ENCODE results near the gene CUBN.

Gene CUBN

DNA sequence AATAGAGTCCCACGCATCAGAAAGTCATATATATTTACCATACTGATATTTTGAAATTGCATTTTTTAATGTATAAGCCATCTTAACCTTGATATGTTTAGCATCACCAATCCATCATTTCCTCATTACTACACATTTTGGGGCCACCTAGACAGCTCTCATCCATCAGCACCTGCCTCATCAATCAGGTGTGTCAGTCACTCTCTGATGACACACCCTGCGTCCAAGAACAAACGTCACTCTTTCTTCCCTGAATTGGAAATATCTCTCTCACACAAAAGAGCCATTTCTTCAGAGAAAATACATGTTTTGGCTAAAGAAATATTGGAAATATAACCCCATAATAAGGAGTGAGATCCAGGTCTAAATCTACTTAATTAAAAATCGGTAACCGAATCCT, 273.5 kb downstream of the CUBN start:
- TF ChIP-seq, protein P1, sequence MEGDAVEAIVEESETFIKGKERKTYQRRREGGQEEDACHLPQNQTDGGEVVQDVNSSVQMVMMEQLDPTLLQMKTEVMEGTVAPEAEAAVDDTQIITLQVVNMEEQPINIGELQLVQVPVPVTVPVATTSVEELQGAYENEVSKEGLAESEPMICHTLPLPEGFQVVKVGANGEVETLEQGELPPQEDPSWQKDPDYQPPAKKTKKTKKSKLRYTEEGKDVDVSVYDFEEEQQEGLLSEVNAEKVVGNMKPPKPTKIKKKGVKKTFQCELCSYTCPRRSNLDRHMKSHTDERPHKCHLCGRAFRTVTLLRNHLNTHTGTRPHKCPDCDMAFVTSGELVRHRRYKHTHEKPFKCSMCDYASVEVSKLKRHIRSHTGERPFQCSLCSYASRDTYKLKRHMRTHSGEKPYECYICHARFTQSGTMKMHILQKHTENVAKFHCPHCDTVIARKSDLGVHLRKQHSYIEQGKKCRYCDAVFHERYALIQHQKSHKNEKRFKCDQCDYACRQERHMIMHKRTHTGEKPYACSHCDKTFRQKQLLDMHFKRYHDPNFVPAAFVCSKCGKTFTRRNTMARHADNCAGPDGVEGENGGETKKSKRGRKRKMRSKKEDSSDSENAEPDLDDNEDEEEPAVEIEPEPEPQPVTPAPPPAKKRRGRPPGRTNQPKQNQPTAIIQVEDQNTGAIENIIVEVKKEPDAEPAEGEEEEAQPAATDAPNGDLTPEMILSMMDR (conservative IDR thresholded peaks at IDR 0.05; ENCODE audit: low read depth, low read length) = no peak
- H3K4me3 ChIP-seq (ENCODE audit: low read length) = no peak overlapping the region
- no peak for DNase-seq (ENCODE audit: low read depth)

DNA sequence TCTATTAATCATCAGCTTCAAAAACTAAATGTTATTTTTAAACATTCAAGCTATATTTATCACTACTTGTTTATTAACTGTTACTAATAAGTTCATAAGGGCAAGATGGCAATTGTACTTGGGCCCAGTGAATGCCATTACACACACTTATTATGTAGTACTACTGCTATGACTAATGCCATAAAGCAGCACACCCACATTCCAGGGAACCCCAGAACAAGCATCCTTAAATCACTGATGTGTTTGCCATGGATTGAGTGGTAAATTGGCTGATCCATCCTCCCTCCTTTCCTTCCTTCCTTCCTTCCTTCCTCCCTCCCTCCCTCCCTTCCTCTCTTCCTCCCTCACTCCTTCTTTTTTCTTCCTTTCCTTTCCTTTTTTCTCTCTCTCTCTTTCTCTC, 275.0 kb downstream of the CUBN start:
- DNase-seq (ENCODE audit: low read depth) = peak; percentile 80
- no peak overlapping the region for H3K4me3 ChIP-seq (ENCODE audit: low read length)
- TF ChIP-seq, protein P1 (conservative IDR thresholded peaks at IDR 0.05; ENCODE audit: low read depth, low read length) = no peak

DNA sequence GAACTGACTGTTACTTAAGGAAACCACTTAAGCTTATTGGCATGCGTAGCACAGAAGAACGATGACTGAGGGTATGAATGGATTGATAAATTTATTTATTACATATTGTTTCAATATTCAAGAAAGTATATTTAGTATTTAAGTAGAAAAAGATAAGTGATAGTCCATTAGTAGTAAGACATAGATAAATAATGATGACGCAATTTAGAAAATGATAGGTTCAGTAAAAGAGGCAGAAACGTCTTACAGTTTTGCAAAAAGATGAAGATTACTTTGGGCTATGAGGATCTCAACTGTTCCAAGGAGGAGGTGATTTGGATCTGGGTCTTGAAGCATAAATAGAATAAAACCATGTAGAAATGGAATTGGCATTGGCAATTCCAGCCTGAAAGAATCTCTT, 275.8 kb downstream of the CUBN start:
- H3K4me3 ChIP-seq (ENCODE audit: low read length) = no peak overlapping the region
- no peak for DNase-seq (ENCODE audit: low read depth)
- TF ChIP-seq, protein P1 (conservative IDR thresholded peaks at IDR 0.05; ENCODE audit: low read depth, low read length) = no peak

DNA sequence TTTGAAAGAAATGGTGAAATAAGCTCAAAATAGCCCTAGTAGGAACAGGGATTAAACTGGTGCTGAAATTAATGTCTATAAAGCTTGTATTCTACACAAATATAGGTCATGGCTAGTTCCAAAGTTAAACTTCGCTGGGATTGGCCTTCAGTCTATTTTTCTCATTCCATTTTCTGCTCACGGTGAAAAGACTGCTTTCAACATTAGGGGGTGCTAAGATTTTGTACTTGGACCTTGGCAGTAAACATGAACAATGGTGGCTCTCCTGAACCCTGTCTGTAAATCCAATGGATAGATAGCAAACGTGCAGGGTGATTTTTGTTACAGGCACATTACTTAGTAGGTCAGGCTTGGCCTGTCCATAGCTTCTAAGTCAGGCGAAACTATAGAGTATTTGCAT, 276.4 kb downstream of the CUBN start:
- TF ChIP-seq, protein P1 (conservative IDR thresholded peaks at IDR 0.05; ENCODE audit: low read depth, low read length) = peak; percentile 47
- no peak for DNase-seq (ENCODE audit: low read depth)
- no peak overlapping the region for H3K4me3 ChIP-seq (ENCODE audit: low read length)

DNA sequence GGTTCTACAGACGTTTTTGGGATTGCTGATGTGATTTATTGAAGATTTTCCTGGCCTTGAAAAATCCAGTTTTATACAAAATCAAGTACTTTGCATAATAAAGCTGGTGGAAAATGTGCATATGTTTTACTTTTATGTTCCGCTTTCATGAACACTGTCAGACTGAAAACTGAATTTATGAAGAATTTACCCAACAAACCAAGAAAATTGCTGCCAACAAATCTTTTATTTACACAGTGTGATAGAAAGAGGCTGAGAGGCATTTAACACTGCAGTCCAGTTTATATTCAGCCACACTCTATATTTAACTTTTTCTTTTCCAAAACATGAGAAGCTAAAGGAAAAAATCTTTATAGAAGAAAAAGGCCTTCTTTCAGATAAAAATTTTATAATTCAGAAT, 277.0 kb downstream of the CUBN start:
- H3K4me3 ChIP-seq (ENCODE audit: low read length) = no peak overlapping the region
- DNase-seq (ENCODE audit: low read depth) = no peak
- TF ChIP-seq, protein P1 (conservative IDR thresholded peaks at IDR 0.05; ENCODE audit: low read depth, low read length) = no peak

DNA sequence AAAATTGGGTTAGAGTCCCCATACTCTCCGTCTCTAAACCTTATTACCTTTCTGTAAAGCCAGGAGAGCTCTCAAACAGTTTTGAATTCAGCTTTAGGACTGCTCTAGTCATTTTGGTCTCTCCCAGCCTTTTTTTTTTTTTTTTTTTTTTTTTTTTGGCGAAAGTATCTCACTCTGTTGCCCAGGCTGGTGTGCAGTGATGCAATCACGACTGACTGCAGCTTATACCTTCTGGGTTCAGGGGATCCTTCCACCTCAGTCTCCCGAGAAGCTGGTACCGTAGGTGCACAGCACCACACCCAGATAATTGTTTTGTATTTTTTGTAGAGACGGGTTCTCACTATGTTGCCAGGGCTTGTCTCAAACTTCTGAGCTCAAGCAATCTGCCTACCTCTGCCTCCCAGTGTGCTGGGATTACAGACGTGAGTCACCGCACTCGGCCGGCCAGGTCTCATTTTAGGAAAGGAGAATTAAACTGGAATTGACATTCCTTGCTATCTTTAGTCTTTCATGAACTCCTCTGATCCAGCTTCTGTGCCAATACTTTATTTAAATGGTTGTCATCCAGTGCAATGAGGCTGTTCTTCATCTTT, 281.0 kb downstream of the CUBN start:
- no peak for DNase-seq (ENCODE audit: low read depth)
- TF ChIP-seq, protein P1 (conservative IDR thresholded peaks at IDR 0.05; ENCODE audit: low read depth, low read length) = no peak
- no peak overlapping the region for H3K4me3 ChIP-seq (ENCODE audit: low read length)

DNA sequence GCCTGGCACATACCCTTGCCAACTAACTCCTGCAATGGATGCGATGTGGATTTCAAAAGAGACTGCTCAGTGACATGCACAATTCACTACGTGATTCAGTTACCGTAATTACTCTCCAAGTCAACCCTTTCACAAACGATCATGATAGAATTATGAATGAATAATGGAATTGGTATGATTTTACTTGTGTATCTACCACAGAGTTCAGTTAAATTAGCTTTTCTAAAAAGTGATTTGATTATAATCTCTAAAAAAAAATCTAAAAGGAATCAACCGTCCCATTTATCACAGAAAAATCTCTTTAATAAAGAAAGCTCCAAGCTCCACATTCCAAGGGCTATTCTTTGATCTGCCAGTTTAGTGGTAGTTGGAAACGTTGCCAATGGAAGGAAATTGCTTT, 282.0 kb downstream of the CUBN start:
- no peak overlapping the region for H3K4me3 ChIP-seq (ENCODE audit: low read length)
- TF ChIP-seq, protein P1 (conservative IDR thresholded peaks at IDR 0.05; ENCODE audit: low read depth, low read length) = no peak
- DNase-seq (ENCODE audit: low read depth) = no peak

Measured in retinal pigment epithelial cell (primary cell).